Activated naive CD8-positive, alpha-beta T cell treated with anti-CD3 and anti-CD28 coated beads for 36 hours (primary cell): Measurements from ENCODE around the gene TNFRSF8. TPM values are rescaled to one million over a fixed set of nuclear protein-coding genes. Genes with fewer than 3 reads are reported as not detected.
"Not testable (repeated sequence)": the region's sequence is repeated elsewhere in the genome, so short reads cannot be mapped to it uniquely, and the experiment has no call there.

Experiments used
- DNase-seq: peaks from one replicate; pipeline ENCODE4 v3.0.0; 2021
- H3K27ac Mint-ChIP-seq: one replicate; pipeline ENCODE4 v1.8.0; 2022; ENCODE audit warnings: mild to moderate bottlenecking, moderate library complexity, mixed read lengths
- H3K27me3 Mint-ChIP-seq: one replicate; pipeline ENCODE4 v1.8.0; 2022; ENCODE audit warnings: mild to moderate bottlenecking, mixed read lengths
- H3K36me3 Mint-ChIP-seq: one replicate; pipeline ENCODE4 v1.8.0; 2021; ENCODE audit warnings: mild to moderate bottlenecking, mixed read lengths
- H3K4me1 Mint-ChIP-seq: one replicate; pipeline ENCODE4 v1.8.0; 2021; ENCODE audit warnings: mixed read lengths
- H3K4me3 Mint-ChIP-seq: one replicate; pipeline ENCODE4 v1.8.0; 2022; ENCODE audit warnings: mild to moderate bottlenecking, moderate library complexity, mixed read lengths
- H3K9me3 Mint-ChIP-seq: one replicate; pipeline ENCODE4 v1.8.0; 2022; ENCODE audit warnings: mixed read lengths
- total RNA-seq, 2 experiments: library from RNA; stranded (reverse); gene quantifications; one replicate each; pipeline ENCODE4 v1.2.3, GENCODE V29; 2021

The TNFRSF8 gene
- total RNA-seq, 2 experiments from 2014 or later: 1.9 to 2.6 TPM

DNA sequence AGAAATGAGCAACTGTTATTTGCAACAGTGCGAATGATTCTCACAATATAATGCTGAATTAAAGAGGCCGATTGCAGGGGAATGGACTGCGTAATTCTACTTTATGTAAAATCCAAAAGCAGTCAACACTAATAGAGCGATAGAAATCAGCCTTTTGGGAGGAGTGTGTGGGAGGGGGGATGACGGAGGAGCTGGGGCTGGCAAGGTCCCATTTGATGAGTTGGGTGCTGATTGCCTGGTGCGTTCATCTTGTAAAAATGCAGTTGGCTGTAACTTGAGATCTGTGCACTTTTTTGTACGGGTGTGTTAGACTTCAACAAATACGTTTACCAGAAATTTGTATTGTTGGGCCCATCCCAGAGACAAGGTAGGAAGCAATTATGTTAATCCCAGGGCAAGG lies 20.7 kb downstream of the TNFRSF8 start:
- Mint-ChIP-seq H3K36me3 (peaks cover 24% of the 10 kb centered on the region), H3K27ac (no peak overlapping the region), H3K9me3 (peaks cover 23% of the 10 kb centered on the region)

GRCh38 chr1:12085643-12086260 lies 22.6 kb downstream of the TNFRSF8 start:
- Mint-ChIP-seq H3K4me3 (no peak overlapping the region), H3K9me3 (peaks cover 23% of the 10 kb centered on the region), H3K4me1 (peaks cover 40% of the 10 kb centered on the region), H3K27ac (no peak overlapping the region), H3K36me3 (peaks cover 33% of the 10 kb centered on the region), H3K27me3 (no peaks in the 10 kb centered on the region)
- DNase-seq: no peak

More for the DNA sequence above, 20.7 kb downstream of the TNFRSF8 start:
- peaks cover 31% of the 10 kb centered on the region for H3K4me1 Mint-ChIP-seq
- no peak for DNase-seq
- no peak overlapping the region for H3K4me3 Mint-ChIP-seq
- H3K27me3 Mint-ChIP-seq: no peaks in the 10 kb centered on the region

DNA sequence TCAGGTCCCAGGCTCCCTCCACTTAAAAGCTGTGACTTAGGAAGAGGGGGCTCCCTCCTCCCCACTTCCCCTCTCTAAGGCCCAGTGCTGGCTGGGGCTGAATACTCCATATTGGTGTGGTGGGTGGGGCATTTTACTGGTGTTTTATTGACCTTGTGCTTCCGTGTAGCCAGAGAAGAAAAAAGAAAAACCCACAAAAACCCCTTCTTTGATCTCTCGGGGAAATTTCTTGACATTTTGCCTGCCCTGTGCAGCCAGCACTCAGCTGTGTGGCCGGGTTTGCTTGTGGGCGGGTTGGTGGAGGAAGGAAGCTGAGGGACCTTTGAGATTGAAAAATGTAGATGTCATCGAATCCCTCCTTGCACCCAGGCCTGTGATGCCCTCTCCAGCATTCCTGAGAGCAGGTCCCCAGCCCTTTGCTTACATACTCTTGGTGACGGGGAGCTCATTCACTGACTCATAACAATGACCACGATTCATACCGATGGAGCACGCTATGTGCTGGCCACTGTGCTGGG lies 24.8 kb downstream of the TNFRSF8 start:
- Mint-ChIP-seq H3K27ac (peak overlapping the region; percentile 92), H3K4me1 (peaks cover 39% of the 10 kb centered on the region), H3K9me3 (peaks cover 17% of the 10 kb centered on the region), H3K4me3 (peak overlapping the region; percentile 51), H3K27me3 (no peaks in the 10 kb centered on the region), H3K36me3 (peaks cover 23% of the 10 kb centered on the region)
- DNase-seq: peak; percentile 74

- peaks cover 23% of the 10 kb centered on the region for H3K36me3 Mint-ChIP-seq
- peak; percentile 43 for DNase-seq
- no peaks in the 10 kb centered on the region for H3K27me3 Mint-ChIP-seq
- H3K4me1 Mint-ChIP-seq: peaks cover 39% of the 10 kb centered on the region
- H3K4me3 Mint-ChIP-seq: peak overlapping the region; percentile 51
- H3K9me3 Mint-ChIP-seq: peaks cover 13% of the 10 kb centered on the region
- H3K27ac Mint-ChIP-seq: peak overlapping the region; percentile 92
These were observed 25.5 kb downstream of the TNFRSF8 start for GRCh38 chr1:12088607-12089006.

DNA sequence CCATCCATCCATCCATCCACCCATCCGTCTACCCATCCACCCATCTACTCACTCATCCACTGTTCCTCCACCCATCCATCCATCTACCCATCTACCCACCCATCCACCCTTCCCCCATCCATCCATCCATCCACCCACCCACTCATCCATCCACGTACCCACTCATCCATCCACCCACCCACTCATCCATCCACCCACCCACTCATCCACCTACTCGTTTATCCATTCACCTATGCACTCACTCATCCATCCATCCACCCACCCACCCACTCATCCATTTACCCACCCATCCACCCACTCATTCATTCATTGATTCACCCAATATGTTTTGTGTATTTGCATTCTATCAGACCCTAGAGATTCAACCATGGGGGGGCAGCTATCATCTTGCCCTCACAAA lies 27.2 kb downstream of the TNFRSF8 start:
- Mint-ChIP-seq H3K27me3 (no peaks in the 10 kb centered on the region), H3K4me3 (no peak overlapping the region), H3K27ac (no peak overlapping the region), H3K4me1 (peaks cover 39% of the 10 kb centered on the region), H3K36me3 (peaks cover 21% of the 10 kb centered on the region), H3K9me3 (peaks cover 13% of the 10 kb centered on the region)
- no peak for DNase-seq

- Mint-ChIP-seq H3K27me3 (no peaks in the 10 kb centered on the region), H3K9me3 (peaks cover 13% of the 10 kb centered on the region), H3K4me3 (no peak overlapping the region), H3K4me1 (peaks cover 39% of the 10 kb centered on the region), H3K27ac (no peak overlapping the region), H3K36me3 (peaks cover 21% of the 10 kb centered on the region)
- no peak for DNase-seq
These were observed 28.1 kb downstream of the TNFRSF8 start for GRCh38 chr1:12091191-12091590.

DNA sequence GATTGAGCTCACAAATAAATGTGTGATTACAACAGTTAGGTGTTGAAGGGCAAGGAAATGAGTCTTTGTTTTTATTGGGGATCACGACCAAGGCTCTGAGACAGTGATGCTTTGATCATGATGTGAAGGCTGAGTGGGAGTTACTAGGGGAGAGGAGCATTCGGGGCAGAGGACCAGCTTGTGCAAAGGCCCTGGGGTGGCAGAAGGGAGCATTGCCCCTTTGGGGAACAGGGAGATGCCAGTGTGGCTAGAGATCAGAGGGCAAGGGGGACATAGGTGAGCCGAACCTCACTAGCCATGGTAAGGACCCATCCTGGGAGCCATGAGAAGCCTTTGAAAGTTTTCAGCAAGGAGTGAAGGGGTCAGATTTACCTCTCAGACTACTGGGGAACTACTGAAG lies 31.1 kb downstream of the TNFRSF8 start:
- H3K4me3 Mint-ChIP-seq: no peak overlapping the region
- H3K36me3 Mint-ChIP-seq: peaks cover 7% of the 10 kb centered on the region
- no peaks in the 10 kb centered on the region for H3K27me3 Mint-ChIP-seq
- DNase-seq: no peak
- H3K9me3 Mint-ChIP-seq: peaks cover 2% of the 10 kb centered on the region
- no peak overlapping the region for H3K27ac Mint-ChIP-seq
- peaks cover 17% of the 10 kb centered on the region for H3K4me1 Mint-ChIP-seq

GRCh38 chr1:12095452-12096263 lies 32.6 kb downstream of the TNFRSF8 start:
- Mint-ChIP-seq H3K4me3 (no peak overlapping the region), H3K4me1 (peaks cover 5% of the 10 kb centered on the region), H3K36me3 (peaks cover 3% of the 10 kb centered on the region), H3K27me3 (no peaks in the 10 kb centered on the region), H3K9me3 (peaks cover 2% of the 10 kb centered on the region), H3K27ac (no peak overlapping the region)
- no peak for DNase-seq

- no peaks in the 10 kb centered on the region for H3K27me3 Mint-ChIP-seq
These were observed 33.5 kb downstream of the TNFRSF8 start for GRCh38 chr1:12096615-12097014.

GRCh38 chr1:12097321-12097720 lies 34.2 kb downstream of the TNFRSF8 start:
- no peaks in the 10 kb centered on the region for H3K9me3 Mint-ChIP-seq
- no peak for DNase-seq

More at GRCh38 chr1:12096615-12097014, 33.5 kb downstream of the TNFRSF8 start:
- Mint-ChIP-seq H3K36me3 (peaks cover 3% of the 10 kb centered on the region), H3K27ac (no peak overlapping the region), H3K4me1 (no peaks in the 10 kb centered on the region), H3K4me3 (no peak overlapping the region), H3K9me3 (no peaks in the 10 kb centered on the region)
- no peak for DNase-seq

DNA sequence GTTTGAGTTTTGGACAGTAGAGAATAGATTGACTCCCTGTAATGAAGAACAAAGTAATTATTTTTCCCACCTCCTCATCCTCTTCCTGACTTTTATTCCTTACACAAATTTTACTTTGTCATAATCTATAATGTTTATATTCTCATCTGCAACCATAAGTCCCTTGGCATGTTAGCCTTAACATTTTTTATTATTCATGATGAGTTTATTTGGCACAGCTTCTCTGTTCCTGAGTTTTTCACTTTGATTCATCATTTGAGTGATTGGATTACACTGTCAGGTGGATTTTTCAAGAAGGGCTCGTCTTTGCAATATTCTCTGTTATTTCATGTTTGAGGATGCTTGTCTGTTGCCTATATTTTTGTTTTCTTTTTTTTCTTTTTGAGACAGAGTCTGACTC lies 35.7 kb downstream of the TNFRSF8 start:
- no peaks in the 10 kb centered on the region for H3K27me3 Mint-ChIP-seq
- peaks cover 3% of the 10 kb centered on the region for H3K4me1 Mint-ChIP-seq
- no peak for DNase-seq
- H3K27ac Mint-ChIP-seq: no peak overlapping the region
- H3K4me3 Mint-ChIP-seq: no peak overlapping the region
- H3K36me3 Mint-ChIP-seq: peaks cover 3% of the 10 kb centered on the region
- H3K9me3 Mint-ChIP-seq: no peaks in the 10 kb centered on the region

More at GRCh38 chr1:12097321-12097720, 34.2 kb downstream of the TNFRSF8 start:
- Mint-ChIP-seq H3K27me3 (no peaks in the 10 kb centered on the region), H3K4me3 (no peak overlapping the region), H3K4me1 (no peaks in the 10 kb centered on the region), H3K27ac (no peak overlapping the region), H3K36me3 (peaks cover 3% of the 10 kb centered on the region)

DNA sequence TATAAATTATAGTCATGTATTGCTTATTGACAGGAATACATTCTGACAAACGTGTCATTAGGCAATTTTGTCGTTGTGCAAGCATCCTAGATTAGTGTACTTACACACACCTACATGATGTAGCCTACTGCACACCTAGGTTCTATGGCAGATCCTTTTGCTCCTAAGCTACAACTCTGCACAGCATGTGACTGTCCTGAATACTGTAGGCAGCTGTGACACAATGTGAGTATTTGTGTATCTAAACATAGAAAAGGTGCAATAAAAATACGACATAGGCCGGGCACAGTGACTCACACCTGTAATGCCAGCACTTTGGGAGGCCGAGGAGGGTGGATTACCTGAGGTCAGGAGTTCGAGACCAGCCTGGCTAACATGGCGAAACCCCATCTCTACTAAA lies 36.5 kb downstream of the TNFRSF8 start:
- Mint-ChIP-seq H3K27me3 (no peaks in the 10 kb centered on the region), H3K36me3 (peaks cover 3% of the 10 kb centered on the region), H3K4me3 (no peak overlapping the region), H3K27ac (no peak overlapping the region), H3K4me1 (peaks cover 3% of the 10 kb centered on the region), H3K9me3 (no peaks in the 10 kb centered on the region)
- DNase-seq: no peak

DNA sequence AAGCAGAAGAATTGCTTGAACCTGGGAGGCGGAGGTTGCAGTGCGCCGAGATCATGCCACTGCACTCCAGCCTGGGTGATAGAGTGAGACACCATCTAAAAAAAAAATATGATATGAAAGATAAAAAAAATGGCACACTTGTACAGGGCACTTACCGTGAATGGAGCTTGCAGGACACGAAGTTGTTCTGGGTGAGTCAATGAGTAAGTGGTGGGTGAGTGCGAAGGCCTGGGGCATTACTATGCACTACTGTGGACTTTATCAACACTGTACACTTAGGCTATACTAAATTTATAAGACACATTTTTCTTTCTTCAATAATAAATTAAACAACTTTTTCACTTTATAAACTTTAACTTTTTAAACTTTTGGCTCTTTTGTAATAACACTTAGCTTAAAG lies 37.0 kb downstream of the TNFRSF8 start:
- H3K4me3 Mint-ChIP-seq: no peak overlapping the region
- no peak for DNase-seq
- no peak overlapping the region for H3K27ac Mint-ChIP-seq
- peaks cover 3% of the 10 kb centered on the region for H3K4me1 Mint-ChIP-seq
- no peaks in the 10 kb centered on the region for H3K27me3 Mint-ChIP-seq
- no peaks in the 10 kb centered on the region for H3K9me3 Mint-ChIP-seq
- H3K36me3 Mint-ChIP-seq: peaks cover 3% of the 10 kb centered on the region

- not testable (repeated sequence) for H3K4me3 Mint-ChIP-seq, H3K36me3 Mint-ChIP-seq, H3K27me3 Mint-ChIP-seq, H3K4me1 Mint-ChIP-seq, H3K27ac Mint-ChIP-seq, DNase-seq, H3K9me3 Mint-ChIP-seq
These were observed 38.0 kb downstream of the TNFRSF8 start for GRCh38 chr1:12101120-12101519.

DNA sequence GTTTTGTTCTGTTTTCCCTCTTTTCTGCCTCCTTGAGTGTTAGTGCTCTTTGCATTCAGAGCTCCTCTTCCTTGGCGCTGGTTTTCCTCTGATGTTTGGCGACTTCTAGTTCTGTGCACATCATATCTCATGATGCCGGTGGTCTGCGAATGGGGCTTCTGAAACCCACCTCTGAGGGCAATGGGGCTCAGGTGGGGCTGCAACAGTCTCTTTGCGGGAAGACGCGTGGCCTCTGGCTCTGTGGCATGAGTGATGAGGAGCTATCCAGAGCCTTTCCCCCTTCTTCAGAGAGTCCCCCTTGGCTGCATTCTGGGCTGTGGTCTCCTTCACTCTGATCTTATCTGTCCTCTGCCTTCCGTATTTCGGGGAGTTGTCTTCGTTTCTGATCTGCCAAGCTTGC lies 39.0 kb downstream of the TNFRSF8 start:
- Mint-ChIP-seq H3K4me1 (peaks cover 3% of the 10 kb centered on the region), H3K27ac (no peak overlapping the region)

More for the DNA sequence above, 39.0 kb downstream of the TNFRSF8 start:
- H3K36me3 Mint-ChIP-seq: no peaks in the 10 kb centered on the region
- H3K4me3 Mint-ChIP-seq: no peak overlapping the region
- H3K27me3 Mint-ChIP-seq: peaks cover 8% of the 10 kb centered on the region
- DNase-seq: no peak
- no peaks in the 10 kb centered on the region for H3K9me3 Mint-ChIP-seq
